Renal cortex interstitium (tissue), 11 donors: ENCODE measurements around the gene BTNL2. TPM values are rescaled to one million over a fixed set of nuclear protein-coding genes. Genes with fewer than 3 reads are reported as not detected.
A peak's percentile ranks its signal among the peaks of the same experiment; 100 is the strongest.

Source experiments
- DNase-seq, 11 donors: peaks; one replicate each; pipeline ENCODE4 v3.0.0-alpha.2; 2013; ENCODE audit warnings: low read depth in 9 of 11, low spot score in 4 of 11; ENCODE audit errors: extremely low read depth in 1 of 11
- polyA plus RNA-seq, 3 donors: library from polyadenylated mRNA; unstranded; fragments of 120-200 nt; gene quantifications; one replicate each; pipeline ENCODE4 v1.2.1, GENCODE V29; 2013; ENCODE audit not compliant: insufficient read length in 3 of 3

The BTNL2 gene
- polyA plus RNA-seq, 3 donors: 1.0 to 1.9 (median 1.3) TPM

GRCh38 chr6:32424589-32425300, 17.8 kb upstream of the BTNL2 start:
- no peak for DNase-seq

GRCh38 chr6:32416036-32416435, 9.1 kb upstream of the BTNL2 start:
- DNase-seq: no peak

- DNase-seq: peak; percentile 48 to 78 (median 58)
Measured at GRCh38 chr6:32415521-32416019, 8.6 kb upstream of the BTNL2 start.

GRCh38 chr6:32413427-32414047, 6.6 kb upstream of the BTNL2 start:
- peak in 10 of 11 donors; percentile 46 to 77 (median 70) for DNase-seq

GRCh38 chr6:32411566-32412327, 4.8 kb upstream of the BTNL2 start:
- no peak for DNase-seq

GRCh38 chr6:32410906-32411305, 3.9 kb upstream of the BTNL2 start:
- no peak for DNase-seq

GRCh38 chr6:32406197-32406596, 784 bp downstream of the BTNL2 start:
- DNase-seq: no peak

- DNase-seq: no peak
Measured at GRCh38 chr6:32405656-32406055, 1.3 kb downstream of the BTNL2 start.

- DNase-seq: no peak
Measured at GRCh38 chr6:32402812-32403211, 4.2 kb downstream of the BTNL2 start.

- no peak for DNase-seq
Measured at GRCh38 chr6:32401284-32401963, 5.6 kb downstream of the BTNL2 start.

GRCh38 chr6:32397252-32397920, 9.6 kb downstream of the BTNL2 start:
- DNase-seq: no peak

GRCh38 chr6:32396028-32396427, 11.0 kb downstream of the BTNL2 start:
- no peak for DNase-seq

GRCh38 chr6:32393665-32394420, 13.1 kb downstream of the BTNL2 start:
- peak in 6 of 11 donors; percentile 34 to 67 (median 44) for DNase-seq

- no peak for DNase-seq
Measured at GRCh38 chr6:32391505-32391904, 15.5 kb downstream of the BTNL2 start.

- DNase-seq: no peak
Measured at GRCh38 chr6:32387589-32388340, 19.2 kb downstream of the BTNL2 start.

GRCh38 chr6:32386040-32386439, 20.9 kb downstream of the BTNL2 start:
- DNase-seq: no peak

- DNase-seq: no peak
Measured at GRCh38 chr6:32382757-32383420, 24.1 kb downstream of the BTNL2 start.
